Urothelium cell line (cell line): ENCODE data around the gene GSG1.

Source experiments
- DNase-seq: peaks from one replicate; pipeline ENCODE4 v3.0.0; 2011; ENCODE audit warnings: low spot score, mixed read lengths
- FAIRE-seq: peaks from 2 replicates; lab custom pipeline; 2011; peaks lifted over from hg19 to GRCh38; lab: Jason Lieb, UNC

The GSG1 gene

DNA sequence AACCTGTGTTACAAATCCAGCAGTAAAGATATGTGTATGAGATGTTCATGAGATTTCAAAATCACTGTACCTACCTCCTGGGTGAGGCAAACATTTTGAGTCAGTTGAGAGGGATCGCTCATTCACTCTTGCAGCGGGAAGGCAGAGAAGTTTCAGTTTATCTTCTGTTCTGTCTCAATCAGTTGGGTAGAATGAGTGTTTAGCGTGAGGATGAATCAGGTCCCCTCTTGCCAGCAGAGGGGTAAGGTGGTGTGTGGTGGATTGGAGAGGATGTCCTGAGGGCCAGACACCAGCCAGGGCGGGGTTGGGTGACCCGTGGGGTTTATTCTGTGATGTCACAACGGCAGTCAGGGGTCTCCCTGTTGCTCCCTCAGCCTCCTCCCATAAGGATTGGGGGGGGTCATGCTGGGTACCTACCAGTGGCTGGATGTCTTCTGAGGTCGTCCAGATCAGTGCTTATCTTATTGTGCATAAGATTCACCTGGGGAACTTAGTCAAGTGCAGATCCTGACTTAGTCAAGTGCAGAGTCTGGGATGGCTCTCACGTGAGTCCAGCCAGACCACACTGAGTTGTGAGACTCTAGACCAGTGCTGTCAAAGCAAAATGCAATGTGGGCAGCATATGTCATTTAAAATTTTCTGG, at the start of gene GSG1:
GSG1 (minus strand) TSS at position 277 of the 643 bp plus-strand sequence; CDS start at position 122, 155 bp downstream.
- no peak for DNase-seq
- FAIRE-seq = peak; percentile 66

GRCh38 chr12:13153180-13153579, 49.7 kb upstream of the GSG1 start:
- no peak for FAIRE-seq

DNA sequence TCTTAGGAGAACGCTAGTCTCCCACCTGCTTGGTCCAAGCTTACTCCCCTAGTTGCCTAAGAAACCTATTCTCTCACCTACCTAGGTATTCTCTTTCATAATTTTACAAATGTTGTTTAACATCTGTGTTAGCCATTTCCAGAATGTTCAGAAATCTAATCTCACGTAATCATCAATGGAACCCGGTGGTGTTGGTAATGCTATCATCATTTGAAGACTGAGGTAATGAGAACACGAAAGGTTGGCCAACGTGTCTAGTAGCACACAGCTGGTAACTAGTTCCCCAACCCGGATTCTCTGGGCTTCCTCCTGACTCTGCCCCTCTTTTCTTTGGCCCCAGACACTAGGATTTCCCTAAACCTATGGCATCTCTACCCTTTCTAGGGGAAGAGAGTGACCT, 49.3 kb upstream of the GSG1 start:
- FAIRE-seq (no peak), DNase-seq (no peak)

More at GRCh38 chr12:13153180-13153579, 49.7 kb upstream of the GSG1 start:
- no peak for DNase-seq

DNA sequence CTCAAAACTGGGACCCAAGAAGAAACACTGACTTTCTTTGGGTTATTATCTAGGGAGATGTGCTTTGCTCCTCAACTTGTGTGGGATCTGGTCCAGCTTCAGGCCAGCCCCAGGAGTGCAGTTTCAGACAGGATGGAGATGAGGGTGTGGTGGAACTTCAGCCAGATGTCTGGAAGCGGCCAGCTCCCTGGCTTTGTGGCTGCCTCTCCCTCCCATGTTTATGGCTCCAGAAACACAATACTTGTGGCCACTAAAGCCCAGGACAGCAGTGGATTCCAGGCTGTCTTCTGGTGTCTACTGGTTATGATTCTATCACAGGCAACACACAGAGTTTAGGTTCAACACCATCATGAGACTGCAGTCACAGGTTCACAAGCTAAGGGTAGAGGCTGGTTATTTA, 48.8 kb upstream of the GSG1 start:
- DNase-seq (no peak), FAIRE-seq (no peak)

DNA sequence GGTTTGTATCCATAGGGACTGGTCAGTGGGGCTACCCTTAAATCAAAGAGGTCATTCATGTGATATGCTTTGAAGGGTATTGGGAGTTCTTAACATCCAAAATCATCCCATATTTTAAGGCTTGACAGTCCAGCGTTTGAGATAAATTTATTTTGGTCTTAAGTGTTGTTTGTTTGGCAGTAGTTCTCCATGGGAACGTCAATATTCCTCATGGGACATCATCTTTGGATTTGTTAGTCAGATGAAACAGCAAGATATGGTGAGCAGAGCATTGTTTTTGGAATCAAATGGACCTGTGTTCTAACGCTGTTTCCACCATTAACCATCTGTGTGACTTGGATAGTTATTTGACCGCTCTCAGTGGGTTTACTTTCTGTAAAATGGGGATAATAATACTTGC, 45.9 kb upstream of the GSG1 start:
- FAIRE-seq (no peak), DNase-seq (no peak)

DNA sequence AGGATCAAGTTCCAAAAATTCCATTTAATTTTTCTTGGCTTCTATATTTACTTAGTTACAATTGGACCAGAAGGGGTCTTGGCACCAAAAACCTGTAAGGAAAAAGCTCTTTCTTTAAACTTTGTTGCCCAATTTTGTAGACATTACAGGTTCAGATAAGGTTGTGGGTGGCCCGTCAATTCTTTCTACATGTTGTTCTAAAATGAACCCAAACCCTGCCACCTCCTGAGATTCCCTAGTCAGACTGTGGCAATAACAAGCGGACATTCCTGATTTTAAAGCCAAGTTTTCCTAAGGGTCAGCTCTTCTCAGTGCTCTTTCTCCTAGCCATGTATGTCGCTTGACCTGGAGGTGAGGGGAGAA, 45.0 kb upstream of the GSG1 start:
- no peak for DNase-seq
- no peak for FAIRE-seq

- DNase-seq (no peak), FAIRE-seq (no peak)
Observed at GRCh38 chr12:13147688-13148484, 44.4 kb upstream of the GSG1 start.

- DNase-seq (no peak), FAIRE-seq (peak; percentile 40)
Observed at GRCh38 chr12:13146336-13146938, 43.0 kb upstream of the GSG1 start.

DNA sequence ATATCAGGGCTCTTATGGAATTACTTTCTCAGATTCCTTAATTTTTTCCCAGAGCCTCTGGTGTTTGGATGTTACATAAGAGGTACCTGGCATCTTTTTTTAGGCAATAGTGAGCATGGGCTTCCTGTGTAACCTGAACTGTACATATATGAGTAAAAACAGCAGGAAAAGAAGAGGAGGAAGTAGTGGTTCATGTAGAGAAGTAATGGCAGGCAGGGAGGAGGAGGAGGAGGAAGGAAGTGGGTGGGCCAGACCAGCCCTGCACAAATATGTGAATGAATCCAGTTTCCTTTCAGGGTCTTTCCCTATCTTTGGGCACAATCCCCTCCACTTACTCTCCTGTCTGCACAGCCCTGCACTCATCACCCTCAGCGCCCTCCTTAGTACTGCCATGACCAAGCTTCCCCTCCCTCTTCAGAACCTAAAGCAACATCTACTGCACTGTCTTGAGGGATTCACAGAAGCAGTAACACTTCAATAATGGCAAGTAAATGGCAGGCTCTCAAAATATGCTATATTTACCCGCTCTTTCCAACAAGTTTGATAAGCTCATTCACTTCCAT, 40.9 kb upstream of the GSG1 start:
- FAIRE-seq (no peak), DNase-seq (no peak)

- no peak for FAIRE-seq
- DNase-seq = no peak
Observed at GRCh38 chr12:13142747-13143146, 39.3 kb upstream of the GSG1 start.

GRCh38 chr12:13141686-13142085, 38.2 kb upstream of the GSG1 start:
- no peak for DNase-seq
- no peak for FAIRE-seq

DNA sequence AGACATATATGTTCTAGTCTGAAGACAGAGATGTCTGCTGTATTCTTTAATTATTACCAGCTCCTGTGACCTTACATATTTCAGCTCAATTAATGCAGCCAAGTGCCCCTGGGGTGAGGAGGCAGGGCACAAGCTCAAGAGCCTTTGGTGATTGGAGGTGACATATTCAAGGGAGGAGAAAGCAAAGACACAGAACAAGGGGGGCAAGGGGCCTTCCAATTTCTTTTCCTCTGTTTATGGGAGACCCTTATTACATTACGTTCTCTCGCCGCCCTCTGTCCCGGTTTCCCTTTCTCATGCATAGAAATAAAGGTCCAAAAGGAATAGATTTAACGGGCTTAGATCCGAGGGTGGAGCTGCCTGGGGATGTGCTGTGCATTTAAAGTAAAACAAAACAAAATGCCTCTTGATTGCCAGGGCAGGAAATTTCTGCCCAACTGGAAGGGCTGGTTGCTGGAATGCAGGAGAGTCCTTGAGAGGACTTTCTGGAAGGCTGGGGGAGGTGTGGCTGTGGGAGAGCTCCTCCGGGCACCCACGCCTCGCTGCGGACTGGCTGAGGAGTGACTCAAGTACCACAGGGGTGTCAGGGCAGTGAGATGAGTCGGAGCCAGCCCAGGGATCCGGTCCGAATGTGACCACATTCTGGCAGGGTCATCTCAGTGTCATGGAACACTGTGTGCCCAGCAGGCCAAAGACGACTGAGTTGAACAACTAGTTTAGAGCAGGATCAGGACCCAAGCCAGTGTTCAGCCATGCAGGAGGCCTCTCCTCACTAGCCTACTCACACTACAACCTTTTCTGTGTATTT, 32.1 kb upstream of the GSG1 start:
- DNase-seq (peak; percentile 90), FAIRE-seq (peak; percentile 97)

- no peak for DNase-seq
- no peak for FAIRE-seq
Observed at GRCh38 chr12:13133886-13134285, 30.4 kb upstream of the GSG1 start.

GRCh38 chr12:13130981-13131380, 27.5 kb upstream of the GSG1 start:
- FAIRE-seq (no peak), DNase-seq (no peak)

DNA sequence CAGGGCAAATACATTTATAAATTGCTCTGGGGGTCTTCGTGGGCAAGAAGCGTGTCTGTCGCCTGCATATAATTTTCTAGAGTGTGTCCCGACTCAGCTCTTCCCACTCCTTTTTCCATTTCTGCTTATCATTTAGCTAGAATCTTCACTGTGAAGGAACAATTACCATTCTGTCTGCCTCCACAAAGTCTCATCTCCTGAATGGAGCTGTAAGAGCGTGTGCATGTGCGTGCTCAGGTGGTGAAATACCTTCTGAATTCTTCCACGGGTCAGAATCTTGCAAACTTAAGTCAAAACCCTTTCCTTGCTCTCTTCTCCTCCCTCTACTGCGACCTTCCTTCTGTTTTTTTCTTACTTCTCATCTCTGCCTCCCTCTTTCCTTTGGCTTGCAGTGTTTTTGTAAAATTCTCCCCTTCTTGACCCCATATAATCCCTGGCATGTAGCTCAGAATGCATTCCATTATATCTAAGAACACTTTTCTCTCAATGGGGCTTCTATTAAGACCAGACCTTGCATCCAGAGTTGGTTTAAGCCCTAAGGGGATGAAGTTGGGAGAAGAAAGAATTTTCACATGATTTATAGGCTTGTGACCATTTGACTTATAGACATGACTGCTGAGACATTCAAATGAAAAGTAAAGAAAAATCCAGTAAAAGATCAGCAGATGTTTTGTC, 25.0 kb upstream of the GSG1 start:
- FAIRE-seq = no peak
- no peak for DNase-seq

GRCh38 chr12:13127444-13127843, 24.0 kb upstream of the GSG1 start:
- DNase-seq (no peak), FAIRE-seq (no peak)

GRCh38 chr12:13126494-13126893, 23.0 kb upstream of the GSG1 start:
- no peak for DNase-seq
- FAIRE-seq = no peak

- DNase-seq (no peak), FAIRE-seq (peak; percentile 55)
Observed at GRCh38 chr12:13125996-13126395, 22.5 kb upstream of the GSG1 start.

GRCh38 chr12:13124656-13125505, 21.4 kb upstream of the GSG1 start:
- DNase-seq = peak; percentile 67
- peak; percentile 37 for FAIRE-seq
